ENCODE measurements around the gene KRTAP10-7.
"Not testable (repeated sequence)": the region's sequence is repeated elsewhere in the genome, so short reads cannot be mapped to it uniquely, and the experiment has no call there.

The KRTAP10-7 gene

DNA sequence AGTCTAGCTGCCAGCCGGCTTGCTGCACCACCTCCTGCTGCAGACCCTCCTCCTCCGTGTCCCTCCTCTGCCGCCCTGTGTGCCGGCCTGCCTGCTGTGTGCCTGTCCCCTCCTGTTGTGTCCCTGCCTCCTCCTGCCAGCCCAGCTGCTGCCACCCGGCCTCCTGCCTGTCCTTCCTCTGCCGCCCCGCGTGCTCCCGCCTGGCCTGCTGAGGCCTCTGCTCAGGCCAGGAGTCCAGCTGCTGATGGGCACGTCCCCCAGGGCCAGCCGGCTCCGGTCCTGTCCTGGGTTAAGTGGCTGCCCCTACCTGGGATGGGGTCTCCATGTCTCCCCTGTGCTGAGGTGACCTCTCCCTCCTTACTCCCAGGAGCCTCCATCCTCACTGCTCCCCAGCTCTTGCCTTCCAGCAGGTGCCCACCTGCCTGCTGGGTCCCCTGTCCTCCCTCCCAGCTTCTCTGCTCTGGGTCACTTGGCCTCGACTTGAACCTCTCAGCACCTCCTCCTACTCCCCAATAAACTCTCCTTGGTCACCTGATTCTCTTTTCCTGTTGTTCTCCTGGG is 12.4 kb downstream of the KRTAP10-7 start:
- no peak for DNase-seq

DNA sequence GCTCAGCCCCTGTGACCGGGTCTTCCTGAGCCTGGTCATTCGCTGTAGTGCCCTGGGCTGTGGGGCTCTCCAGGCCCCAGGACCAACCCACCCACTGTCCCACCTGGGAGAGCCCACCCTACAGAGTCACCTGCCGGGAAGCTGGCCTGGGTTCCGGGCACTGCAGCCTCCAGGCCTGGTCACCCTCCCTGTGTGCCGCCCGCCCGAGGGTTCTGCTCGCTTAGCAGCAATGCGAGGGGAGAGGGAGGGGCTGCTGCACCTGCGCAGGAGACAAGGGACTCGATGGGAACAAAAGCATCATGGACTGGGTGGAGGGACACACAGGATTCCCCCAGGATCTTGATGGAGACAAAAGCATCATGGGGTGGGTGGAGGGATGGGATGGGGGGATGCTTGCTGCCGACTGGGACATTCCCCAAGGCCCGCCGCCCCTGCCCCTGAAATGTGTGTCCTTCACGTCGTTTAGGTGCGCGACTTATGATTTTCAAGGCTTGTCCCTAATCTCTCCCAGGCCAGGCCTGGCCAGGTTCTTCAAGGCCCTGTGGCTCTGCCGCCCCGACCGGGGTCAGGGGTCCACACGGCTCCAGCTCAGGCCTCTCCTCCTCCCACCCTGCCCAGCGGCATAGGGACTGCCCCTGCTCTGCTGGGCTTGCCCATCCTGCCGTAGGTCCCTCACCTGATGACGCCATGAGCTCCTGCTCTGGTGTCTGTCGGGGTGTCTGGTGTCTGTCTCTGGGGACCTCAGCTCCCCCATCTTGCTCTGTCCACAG is 13.2 kb downstream of the KRTAP10-7 start:
- DNase-seq = no peak

DNA sequence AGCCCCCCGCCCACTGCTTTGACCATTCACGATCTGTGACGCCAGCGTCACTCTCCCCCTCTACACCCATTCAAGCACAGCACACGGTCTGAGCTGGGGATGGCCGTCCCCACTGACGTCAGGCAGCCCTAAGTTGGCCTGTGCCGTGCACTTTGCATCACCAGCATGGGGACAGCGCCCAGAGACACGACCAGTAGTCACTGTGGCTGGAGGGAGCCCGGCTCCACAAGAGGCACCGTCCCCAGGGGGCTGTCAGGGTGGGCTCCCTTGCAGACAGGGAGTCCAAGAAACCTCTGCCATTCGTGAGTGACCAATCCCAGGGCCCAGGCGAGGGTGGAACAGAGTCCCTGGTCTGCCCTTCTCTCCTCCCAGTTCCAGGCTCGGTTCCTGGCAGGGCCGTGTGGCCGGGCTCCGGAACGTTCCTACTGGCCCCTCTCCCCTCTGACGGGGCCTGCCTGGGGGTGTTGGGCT is 13.8 kb downstream of the KRTAP10-7 start:
- DNase-seq = no peak

DNA sequence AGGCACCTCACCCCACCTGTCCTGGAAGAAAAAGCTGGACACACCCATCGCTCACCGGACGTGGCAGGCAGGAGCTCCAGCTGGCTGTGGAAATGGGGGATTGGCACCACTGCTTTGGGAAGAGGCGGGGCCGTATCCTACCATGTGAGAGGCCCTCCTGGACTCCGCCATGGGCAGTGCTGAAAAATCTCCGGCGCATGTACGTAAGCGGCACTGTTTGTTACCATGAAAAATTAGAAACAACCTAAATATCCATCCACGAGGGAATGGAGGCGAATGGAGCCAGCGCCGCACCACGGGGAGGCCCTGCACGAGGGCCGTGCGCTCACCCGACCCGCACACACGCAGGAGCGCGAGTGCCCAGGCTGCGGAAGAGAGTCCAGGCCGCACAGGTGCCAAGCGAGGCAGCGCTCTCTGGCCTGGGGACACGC is 14.6 kb downstream of the KRTAP10-7 start:
- no peak for DNase-seq

DNA sequence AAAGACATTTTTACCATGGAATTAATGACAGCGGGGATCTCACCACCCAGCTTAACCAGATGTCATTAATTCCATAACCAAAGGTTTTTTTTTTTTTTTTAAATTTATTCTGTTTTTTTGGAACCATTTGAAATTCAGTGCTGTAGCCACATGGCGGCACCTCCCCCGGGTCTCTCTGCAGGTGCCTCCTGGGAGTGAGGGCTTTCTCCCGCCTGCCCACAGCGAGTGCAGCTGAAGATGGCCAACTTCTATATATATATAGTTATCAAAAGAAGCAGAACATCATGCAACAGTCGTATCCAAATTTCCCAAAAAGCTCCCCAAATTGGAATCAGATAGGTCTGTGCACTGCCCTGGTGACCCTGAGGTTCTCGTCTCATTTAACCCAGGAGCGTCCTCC is 15.1 kb downstream of the KRTAP10-7 start:
- no peak for DNase-seq

DNA sequence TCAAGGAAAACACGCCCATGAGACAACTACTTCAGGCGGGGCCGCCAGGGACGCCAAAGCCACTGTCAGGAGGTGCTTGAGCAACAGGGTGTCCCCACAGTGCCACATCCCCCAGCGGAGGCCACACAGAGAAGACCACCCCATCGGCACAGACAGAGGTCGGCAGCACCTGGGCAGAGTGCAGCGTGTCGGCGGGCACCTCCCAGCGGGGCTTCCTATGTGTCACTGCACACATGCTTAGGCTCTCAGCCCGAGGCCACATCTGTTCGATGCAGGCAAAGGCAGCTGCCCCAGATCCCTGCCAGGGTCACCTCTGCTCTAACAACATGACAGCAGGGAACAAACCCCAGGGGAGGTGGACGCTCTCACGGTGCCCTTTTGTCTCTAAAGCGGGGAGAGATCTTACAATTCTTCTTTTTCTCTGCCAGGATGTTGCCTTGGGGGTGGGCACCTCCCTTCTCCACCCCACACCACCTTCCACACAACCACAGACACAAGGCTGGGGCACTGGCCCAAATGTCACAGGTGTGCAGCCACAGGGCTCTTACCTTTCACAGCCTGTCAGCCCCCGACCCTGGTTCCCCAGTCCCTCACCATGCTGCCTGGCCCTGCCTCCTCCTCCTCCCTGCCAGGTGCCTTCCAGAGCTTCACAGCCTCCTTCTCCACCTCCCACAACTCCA is 15.7 kb downstream of the KRTAP10-7 start:
- DNase-seq = no peak

DNA sequence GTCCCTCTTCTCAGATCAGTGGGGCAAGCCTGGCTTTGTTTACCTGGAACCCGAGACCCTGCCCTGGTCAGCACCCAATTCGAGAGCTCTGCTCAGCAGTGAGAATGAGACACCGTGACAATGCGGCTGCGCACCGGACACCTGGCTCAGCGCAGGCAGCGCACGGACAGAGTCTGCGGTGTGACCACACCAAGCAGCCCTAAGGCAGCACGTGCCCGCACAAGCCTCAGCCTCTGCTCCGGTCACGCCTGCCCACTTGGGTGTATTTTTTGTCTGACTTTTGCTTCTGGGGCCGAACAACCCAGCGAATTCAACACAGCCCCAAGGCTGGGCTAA is 16.2 kb downstream of the KRTAP10-7 start:
- no peak for DNase-seq

DNA sequence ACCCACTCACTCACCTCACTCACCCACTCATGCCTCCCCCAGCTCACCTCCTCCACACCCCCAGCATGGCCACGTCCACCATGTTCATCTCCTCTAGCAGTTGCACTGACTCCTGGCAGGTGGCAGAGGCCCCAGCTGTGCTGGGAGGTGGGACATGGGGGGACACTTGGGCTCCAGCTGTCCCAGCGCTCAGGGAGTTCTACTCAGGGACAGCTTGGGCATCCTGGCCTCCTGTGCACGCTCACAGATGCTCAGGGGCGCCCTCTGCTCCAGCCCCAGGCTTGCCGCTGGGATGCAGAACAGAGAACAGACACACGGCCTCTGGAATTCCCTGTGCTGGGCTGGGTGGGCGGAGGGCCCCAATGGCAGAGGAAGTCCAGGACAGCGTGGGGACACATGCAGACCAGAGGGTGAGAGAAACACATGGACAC is 16.7 kb downstream of the KRTAP10-7 start:
- DNase-seq = no peak

DNA sequence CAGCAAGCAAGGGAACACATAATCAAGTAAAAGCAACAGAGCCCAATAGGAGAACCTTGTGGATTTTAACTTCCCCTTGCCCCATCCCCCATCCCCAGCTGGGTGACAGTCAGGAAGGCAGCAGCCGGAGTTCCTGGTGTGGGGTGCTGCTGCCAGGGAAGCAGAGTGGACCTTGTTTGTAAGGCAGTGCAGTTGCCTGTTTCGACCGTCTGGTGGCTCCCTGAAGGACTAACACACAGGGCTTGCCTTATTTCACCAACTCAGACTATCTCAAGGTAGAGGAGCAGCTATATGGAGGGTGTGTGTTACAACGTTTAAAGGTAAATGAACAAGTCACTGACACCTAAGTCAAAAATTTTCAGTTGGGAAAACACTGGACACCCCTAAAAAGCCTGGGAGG is 18.1 kb downstream of the KRTAP10-7 start:
- no peak for DNase-seq

DNA sequence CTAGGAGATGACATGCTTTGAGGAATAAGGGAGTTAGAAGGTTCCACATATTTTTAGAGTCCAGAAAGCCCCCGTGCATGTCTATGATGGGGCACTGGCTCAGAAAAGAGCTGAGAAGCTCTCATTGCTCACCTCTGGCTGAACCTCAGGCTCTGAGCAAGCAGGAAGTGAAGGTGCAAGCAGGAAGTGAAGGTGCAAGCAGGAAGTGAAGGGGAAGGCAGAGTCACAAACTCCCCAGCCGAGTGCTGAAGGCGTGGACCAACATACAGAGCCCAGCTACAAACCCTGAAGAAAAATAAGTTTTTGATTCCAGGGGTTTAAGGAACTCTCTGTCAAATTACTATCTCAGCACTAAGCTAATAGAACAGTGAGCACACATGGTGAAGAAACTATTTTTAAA is 18.5 kb downstream of the KRTAP10-7 start:
- no peak for DNase-seq

DNA sequence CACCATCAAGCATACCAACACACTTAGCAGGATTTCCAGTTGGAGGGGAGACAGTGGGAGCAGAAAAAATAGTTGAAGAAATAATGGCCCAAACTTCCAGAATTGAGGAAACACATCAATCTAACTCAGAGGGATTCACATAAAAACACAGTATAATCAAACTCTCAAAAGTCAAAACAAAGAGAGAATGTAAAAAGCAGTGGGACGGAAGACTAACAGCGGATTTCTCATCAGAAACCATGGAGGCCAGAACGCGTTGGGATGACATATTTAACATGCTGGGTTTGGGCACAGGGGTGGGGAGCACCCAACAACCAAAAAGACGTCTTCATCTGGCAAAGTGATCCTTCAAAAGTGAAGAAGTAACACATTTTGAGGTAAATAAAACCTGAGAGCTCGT is 19.5 kb downstream of the KRTAP10-7 start:
- no peak for DNase-seq

DNA sequence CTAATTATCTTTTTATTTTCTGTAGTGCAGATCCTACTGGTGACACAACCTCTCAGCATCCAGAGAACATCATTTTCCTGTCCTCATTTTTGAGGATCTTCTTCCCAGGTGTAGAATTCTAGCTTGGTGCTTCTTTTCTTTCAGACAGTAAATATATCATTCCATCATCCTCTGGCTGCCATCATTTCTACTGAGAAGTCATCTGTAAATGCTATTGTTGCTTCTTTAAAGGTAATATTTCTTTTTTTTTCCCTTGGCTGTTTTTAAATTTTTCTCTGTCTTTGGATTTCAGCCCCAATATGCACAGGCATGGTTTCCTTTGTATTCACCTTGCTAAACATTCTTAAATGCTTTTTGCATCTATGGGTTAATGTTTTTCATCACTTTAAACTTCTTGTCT is 23.2 kb downstream of the KRTAP10-7 start:
- no peak for DNase-seq

DNA sequence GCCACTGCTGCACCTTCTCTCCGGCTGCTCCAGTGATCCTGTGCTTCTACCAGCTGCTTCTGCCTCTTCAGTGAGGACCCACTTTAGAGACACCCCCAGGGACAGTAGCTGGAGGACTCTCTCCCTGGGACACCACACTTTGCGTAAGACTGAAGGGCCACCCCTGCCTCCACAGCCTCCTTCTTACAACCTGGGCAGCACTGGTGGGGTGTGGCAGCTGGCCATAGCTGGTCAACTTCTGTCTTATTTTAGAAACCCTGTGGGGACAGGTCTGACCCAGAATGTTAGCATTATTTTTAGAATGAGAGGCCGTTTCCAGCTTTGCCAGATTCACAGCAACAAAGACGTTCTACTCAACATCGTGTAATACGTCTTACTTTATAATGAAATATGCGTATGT is 25.4 kb downstream of the KRTAP10-7 start:
- no peak for DNase-seq

DNA sequence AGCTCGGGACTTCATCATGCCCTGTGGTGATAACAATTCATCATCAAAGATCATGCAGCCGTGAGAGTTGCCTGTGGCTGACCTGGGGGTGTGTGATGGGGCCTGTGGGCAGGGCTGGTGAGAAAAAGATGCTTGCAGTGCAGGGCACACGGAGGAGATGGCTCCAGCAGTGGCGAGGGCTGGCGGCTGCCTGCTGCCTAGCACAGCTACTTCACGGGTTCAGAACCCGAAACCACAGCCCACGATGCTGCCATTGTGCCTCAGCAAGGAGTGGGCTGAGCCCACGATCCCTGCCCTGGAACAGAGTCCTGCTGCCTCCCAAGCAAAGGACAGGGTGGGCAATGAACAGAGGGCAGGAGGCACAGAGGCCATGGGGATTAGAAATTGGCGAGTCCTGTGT is 25.9 kb downstream of the KRTAP10-7 start:
- DNase-seq = no peak

DNA sequence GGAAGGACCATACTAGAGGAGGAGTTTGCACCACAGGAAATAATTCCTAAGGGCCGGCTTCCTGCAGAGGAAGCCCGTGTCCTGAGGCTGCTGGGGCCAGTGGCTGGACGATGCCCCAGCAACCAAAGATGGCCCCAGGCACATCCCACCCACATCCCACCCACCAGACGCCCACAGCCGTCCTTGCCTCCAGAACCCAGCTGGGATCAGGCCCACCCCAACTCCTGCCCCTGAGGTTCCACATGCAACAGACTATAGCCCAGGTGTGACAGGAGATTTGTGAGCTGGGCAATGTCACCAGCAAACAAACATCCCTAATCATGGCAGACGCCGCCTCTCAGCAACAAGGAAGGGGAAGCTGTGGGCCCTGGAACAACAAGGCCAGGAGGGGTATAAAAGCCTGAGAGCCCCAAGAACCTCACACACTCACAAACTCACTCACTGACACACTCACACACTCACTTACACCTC is 26.3 kb downstream of the KRTAP10-7 start, which contains the start of gene KRTAP10-9:
Gene KRTAP10-9 (plus strand): TSS at position 421 of the 471 bp plus-strand sequence. CDS start 79 bp downstream, outside the sequence.
- no peak for DNase-seq

DNA sequence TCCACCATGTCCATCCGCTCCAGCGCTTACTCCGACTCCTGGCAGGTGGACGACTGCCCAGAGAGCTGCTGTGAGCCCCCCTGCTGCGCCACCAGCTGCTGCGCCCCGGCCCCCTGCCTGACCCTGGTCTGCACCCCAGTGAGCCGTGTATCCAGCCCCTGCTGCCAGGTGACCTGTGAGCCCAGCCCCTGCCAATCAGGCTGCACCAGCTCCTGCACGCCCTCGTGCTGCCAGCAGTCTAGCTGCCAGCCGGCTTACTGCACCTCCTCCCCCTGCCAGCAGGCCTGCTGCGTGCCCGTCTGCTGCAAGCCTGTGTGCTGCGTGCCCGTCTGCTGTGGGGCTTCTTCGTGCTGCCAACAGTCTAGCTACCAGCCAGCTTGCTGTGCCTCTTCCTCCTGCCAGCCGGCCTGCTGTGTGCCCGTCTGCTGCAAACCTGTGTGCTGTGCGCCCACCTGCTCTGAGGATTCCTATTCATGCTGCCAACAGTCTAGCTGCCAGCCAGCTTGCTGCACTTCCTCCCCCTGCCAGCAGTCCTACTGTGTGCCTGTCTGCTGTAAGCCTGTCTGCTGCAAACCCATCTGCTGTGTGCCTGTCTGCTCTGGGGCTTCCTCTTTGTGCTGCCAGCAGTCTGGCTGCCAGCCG is 26.9 kb downstream of the KRTAP10-7 start:
- DNase-seq = not testable (repeated sequence)

DNA sequence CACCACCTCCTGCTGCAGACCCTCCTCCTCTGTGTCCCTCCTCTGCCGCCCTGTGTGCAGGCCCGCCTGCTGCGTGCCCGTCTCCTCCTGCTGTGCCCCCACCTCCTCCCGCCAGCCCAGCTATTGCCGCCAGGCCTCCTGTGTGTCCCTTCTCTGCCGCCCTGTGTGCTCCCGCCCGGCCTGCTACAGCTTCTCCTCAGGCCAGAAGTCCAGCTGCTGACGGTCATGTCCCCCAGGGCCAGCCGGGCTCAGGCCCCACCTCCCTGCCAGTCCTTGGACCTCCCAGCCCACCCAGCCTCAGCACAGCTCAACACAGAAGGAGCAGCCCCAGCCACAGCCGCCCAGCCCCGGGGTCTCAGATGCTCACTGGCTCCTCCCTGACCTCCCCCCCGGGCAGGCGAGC is 27.4 kb downstream of the KRTAP10-7 start:
- DNase-seq = not testable (repeated sequence)

DNA sequence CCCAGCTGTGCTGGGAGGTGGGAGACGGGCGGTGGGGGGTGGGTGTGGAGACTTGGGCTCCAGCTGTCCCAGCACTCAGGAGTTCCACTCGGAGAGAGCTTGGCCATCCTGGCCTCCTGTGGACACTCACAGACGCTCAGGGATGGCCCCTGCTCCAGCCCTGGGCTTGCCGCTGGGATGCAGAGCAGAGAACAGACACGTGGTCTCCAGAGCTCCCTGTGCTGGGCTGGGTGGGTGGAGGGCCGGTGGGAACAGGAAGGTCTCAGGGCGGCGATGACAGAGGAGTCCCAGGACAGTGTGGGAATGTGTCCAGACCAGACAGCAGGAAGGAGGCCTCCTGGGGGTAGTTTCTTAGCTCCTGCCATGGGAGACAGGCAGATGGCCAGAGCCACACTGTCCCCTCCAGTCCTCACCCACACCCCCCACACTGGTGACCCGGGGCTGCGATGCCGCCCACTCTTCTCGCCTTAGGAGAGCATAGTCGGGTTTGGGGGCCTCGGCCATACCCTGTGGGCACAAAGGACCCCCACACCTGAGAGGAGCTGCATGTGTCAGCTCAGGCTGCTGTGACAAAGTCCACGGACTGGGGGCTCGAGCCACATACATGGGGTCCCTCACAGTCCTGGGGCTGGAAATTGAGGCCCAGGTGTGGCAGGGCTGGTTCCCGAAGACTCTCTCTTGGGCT is 28.5 kb downstream of the KRTAP10-7 start:
- no peak for DNase-seq

DNA sequence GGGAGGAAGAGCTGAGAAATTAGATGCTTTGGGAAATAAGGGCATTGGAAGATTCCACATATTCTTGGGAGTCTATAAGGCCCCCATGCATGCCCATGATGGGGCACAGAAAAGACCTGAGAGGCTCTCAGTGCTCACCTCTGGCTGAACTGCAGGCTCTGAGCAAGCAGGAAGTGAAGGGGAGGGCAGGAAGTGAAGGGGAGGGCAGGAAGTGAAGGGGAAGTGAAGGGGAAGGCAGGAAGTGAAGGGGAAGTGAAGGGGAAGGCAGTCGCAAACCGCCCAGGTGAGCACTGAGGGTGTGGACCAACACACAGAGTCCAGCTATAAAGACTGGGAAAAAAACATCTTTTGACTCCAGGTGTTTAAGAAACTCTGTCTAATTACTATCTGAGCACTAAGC is 30.0 kb downstream of the KRTAP10-7 start:
- no peak for DNase-seq

DNA sequence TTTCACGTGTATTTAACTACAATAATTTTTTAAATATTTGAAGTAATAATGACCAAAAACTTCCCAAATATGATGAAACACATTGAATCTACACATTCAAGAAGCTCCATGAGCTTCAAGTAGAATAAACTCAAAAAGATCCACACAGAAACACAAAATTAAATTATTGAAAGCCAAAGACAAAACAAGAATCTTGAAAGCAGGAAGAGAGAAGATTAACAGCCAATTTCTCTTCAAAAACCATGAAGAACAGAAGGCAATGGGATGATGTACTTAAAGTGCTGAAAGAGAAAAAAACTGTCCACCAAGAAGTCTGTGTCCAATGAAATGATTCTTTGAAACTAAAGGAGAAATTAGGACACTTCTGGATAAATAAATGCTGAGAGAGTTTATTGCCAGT is 31.7 kb downstream of the KRTAP10-7 start:
- DNase-seq = no peak

DNA sequence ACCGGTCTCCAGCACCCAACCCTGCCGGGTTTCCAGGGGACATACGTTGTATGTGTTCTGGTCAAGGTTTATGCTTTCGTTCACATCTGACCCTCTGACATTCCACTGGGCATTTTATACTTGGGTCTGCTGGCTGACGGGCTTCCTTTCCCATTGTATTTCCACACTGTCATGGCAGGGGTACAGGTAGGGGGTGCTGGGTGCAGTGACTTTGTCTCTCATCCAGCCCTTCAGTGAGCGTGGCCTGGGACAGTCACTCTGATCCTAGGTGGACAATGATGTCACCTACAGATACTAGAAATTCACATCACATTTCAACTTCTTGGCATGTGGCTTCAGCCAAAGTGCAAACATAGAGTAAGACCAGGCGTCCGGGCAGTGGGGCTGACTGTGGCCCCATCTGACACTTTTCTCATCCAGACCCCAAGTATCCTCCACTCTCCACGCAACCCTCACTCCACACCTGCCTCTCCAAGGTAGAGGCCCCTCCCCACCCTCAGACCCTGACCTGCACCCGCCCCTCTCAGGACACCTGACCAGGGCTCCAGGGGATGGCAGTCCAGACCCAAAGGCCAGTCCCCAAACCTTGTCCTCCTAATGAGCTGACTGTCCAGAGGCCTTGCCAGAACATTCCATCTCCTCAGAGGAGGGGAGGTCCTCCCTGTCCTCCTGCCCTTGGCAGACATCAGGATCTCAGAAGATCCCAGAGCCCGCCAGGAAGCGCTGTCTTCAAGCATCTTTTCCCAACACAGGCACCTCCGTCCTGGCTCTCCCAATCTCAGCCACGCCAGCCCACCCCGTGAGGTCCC is 36.0 kb downstream of the KRTAP10-7 start:
- no peak for DNase-seq

All from NCI-H510A treated with DMSO at 0.1 percent for 48 hours (cell line).